Stimulated activated CD8-positive, alpha-beta memory T cell treated with anti-CD3 and anti-CD28 coated beads, Interleukin-7, amount 100 ng/mL, for 48 hours (primary cell): ENCODE data around the gene BCAS4.

ENCODE experiments used
- DNase-seq, 2 donors: peaks; one replicate each; pipeline ENCODE4 v3.0.0-alpha.2; 2020; ENCODE audit warnings: low read depth in 1 of 2; ENCODE audit errors: extremely low read depth in 1 of 2

Gene BCAS4

DNA sequence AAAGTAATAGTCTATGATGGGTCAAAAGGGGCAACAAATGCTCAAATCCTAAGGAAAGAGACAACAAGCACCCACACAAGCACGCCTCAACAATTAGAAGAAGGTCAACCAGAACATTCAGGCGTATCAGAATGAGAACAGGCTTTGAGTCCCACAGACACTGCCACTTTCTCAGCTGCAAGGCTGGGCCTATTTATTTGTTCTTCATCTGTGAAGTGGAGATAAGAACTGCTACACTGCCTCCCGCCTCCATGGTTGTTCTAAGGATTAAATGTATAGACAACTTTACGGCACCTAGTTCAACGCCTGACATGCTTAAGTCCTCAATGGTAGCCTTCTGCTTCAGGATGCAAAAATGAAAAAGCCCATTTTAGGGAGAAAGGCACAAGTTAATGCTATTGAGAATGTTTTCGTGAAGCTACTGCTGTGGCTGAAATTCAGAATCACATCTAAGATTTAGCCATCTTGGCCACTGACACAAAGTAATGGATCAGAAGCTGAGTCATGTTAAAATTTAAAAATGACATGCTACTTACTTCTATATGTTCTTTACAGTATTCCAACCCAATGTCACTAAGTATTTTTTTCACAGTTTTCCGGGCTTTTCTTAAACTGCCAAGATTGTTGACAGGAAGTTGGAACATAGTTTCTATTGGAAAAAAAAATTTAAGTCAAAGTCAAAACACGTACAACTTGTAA, 108.6 kb downstream of the BCAS4 start:
- no peak for DNase-seq

DNA sequence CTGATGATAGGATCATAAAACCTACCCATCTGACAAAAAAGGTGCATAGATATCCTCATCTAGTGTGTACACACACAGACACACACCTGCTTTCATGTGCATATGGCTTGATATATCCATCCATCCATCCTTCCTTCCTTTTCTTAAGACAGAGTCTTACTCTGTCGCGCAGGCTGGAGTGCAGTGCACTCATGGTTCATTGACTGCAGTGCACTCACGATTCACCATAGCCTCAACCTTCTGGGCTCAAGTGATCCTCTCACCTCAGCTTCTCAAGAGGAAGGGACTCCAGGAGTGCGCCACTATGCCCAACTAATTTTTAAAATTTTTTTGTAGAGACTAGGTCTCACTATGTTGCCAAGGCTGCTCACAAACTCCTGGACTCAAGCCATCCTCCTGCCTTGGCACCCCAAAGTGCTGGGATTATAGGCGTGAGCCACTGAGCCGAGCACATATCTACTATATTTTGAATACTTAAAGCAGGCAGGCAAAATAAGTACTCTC, 109.3 kb downstream of the BCAS4 start:
- DNase-seq = no peak

GRCh38 chr20:50909413-50909812, 114.6 kb downstream of the BCAS4 start:
- DNase-seq = no peak

DNA sequence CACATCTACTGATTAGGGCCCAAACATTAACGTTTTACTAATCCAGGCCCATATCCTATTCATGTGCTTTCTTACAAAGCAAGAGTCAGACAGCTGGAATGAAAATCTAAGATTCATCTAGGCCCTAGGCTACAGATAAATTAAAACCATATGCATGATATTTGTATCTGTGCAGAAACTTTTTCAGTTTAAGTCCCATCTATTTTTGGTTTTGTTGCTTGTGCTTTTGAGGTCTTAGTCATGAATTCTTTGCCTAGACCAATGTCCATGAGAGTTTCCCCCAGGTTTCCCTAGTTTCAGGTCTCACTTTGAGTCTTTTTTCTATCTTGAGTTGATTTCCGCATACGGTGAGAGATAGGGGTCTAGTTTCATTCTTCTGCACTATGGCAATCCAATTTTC, 116.2 kb downstream of the BCAS4 start:
- DNase-seq = no peak

DNA sequence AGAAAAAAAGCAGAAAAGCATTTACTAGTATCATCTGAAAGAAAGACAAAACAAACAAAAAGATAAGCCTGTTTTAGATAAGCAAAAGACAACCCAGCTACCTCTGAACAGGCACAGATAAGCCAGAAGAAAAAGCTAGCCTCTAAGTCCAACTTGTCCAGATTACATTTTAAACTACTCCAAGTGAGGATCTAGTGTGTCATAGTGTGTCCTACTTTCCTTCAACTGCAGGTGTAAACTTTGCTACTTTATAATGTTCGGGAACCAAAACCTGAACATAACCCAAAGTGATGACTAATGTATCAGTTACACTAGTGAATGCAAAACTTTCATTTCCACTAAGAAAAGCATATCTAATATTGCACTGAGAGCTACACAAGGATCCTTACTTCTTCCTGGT, 116.9 kb downstream of the BCAS4 start:
- no peak for DNase-seq

GRCh38 chr20:50913690-50914375, 119.0 kb downstream of the BCAS4 start:
- DNase-seq = no peak

- DNase-seq = no peak
These were observed 120.6 kb downstream of the BCAS4 start for GRCh38 chr20:50915424-50915823.

DNA sequence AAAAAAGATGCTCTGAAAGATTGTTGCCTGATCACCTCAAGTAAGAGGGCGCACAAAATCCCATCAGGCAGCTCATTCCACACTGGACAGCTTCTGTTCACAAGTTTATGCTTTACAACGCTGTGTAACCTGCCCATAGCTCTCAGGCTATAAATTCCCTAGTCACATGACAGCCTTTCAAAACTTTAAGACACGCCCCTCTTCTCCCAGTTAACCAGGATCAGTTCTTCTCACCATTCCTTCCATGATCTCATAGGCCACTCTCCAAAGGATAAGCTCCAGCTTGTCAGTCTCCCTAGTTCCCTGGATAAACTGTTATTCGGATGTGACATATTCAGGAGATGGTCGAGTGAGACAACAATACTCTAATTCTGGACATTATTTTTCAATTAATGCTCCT, 121.4 kb downstream of the BCAS4 start:
- no peak for DNase-seq

GRCh38 chr20:50916934-50917333, 122.1 kb downstream of the BCAS4 start:
- DNase-seq = no peak

- DNase-seq = no peak
These were observed 123.5 kb downstream of the BCAS4 start for GRCh38 chr20:50918403-50918802.

DNA sequence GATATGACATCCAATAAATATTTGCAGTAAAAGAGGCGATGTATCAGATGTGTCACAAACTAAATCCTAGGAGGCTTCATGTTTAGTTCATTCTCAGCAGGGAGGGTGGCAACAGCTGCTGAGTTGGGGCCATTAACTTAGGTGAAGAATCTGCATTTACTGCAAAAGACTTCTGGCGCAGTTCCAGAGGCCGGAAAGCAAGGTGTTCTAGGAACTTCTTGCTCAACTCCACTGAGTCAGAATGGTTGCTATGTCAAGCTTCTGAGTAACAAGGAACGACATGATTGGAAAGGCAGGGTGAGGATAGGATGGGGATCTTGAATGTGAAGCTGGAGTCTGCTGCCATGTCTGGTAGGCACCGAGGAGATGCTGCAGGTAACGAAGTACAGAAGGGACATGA, 124.7 kb downstream of the BCAS4 start:
- no peak for DNase-seq

- no peak for DNase-seq
These were observed 126.1 kb downstream of the BCAS4 start for GRCh38 chr20:50920997-50921396.

DNA sequence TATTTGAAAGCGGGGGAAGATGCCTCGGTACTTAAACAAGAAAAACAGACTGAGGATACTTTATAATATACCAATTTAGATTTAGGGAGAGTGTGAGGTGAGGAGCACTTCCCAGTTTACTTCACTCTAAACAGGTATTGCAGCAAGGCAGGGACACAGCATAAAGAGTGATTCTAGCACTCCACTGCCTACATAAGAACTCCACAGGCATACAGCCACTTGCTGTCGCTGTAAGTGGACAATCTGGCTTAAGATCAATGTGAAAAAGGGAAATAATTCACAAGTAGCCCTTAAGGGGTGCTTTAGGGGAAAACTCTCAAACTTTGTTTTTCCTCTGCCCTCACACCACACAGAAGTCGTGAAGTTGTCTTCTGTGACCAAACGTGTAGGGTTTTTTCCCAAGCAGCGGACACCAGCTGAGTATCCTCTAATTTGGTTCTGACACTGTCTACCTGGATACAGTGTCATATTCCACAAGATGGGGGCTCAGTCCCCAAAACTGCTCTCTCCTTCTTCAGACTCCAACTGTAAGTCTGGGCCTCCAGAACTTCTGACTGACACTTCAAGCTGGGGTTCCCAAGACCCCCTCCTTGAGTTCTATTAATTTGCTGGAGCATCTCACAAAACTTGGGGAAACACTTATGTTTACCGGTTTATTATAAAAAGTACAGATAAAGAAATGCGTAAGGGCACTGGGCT, 127.1 kb downstream of the BCAS4 start:
- no peak for DNase-seq

DNA sequence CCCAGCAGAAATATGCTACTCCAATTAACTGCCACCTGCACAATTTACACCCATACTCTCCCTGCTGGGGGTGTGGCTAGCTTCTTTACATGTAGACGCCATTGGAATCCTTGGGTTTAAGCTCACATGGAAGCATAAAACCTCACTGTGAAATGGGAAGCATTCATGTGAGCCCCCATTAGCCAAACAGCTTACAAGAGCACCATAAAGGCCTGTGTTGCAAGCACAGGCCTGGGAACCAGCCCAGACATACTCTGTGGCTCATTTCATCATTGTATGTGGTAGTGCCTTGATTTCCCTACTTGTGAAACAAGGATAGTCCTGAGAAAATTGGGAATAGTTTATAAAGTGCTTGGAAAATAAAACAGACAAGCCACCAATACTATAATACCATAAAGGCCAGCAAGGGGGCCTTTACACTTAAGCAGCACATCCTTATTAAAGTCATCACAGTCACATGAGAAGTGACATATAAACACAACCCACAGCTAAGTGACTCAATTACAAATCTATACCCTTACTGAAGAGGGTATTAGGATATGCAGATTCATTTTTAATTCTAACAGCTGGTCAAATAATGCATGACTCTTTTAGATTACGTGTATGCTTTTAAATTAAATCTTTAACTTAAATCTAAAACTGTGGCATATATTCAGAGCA, 129.5 kb downstream of the BCAS4 start:
- no peak for DNase-seq

DNA sequence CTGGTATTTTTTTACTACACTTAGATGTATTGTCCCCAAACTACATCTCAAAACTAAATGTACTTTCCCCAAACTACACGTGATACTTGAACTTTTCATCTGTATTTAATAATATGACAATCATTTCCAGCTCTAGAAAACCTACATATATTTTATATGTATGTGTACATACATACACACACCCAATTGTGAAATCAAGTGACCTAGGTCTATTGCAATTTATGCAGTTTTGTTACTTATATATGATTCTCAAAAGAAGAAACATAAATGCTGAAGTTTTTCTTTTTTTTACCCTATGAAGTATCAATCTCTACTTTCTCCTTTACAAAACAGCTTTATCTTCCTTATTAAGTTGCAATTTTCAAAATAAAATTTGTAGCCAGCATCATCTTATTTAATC, 131.7 kb downstream of the BCAS4 start:
- no peak for DNase-seq
